H1 (cell line): ENCODE measurements around the gene MAPT. TPM values are rescaled to one million over a fixed set of nuclear protein-coding genes. Genes with fewer than 3 reads are reported as not detected.

Experiments used
- CTCF ChIA-PET: fragments of 300-600 bp; sonication (Branson Sonifier 250); formaldehyde crosslinking; loops from one replicate; lab custom pipeline; 2021; ENCODE audit not compliant: partially characterized antibody; lab: Charles Lee
- POLR2A ChIA-PET: fragments of 300-600 bp; sonication (Branson Sonifier 250); formaldehyde crosslinking; loops from one replicate; lab custom pipeline; 2021; ENCODE audit warnings: inconsistent platforms; ENCODE audit not compliant: partially characterized antibody; lab: Charles Lee
- DNase-seq, 2 experiments: peaks; one replicate each; pipeline versions ENCODE4 v3.0.0 to v3.0.0-alpha.2; 2010 to 2022; ENCODE audit warnings: low spot score in 2 of 2, low read depth in 1 of 2, mixed read lengths in 1 of 2
- FAIRE-seq: peaks from 2 replicates; lab custom pipeline; 2011; peaks lifted over from hg19 to GRCh38; lab: Jason Lieb, UNC
- H2AFZ ChIP-seq: 2 replicates; pipeline ENCODE4 v1.8.1; 2012; ENCODE audit warnings: low read length, inconsistent platforms
- H2AK5ac ChIP-seq: 2 replicates; pipeline ENCODE4 v1.6.1; 2013; ENCODE audit warnings: low read depth, low read length
- H2BK120ac ChIP-seq: replicated peaks from 2 replicates; pipeline ENCODE3; 2013; ENCODE audit warnings: low read depth, low read length, inconsistent platforms
- H2BK12ac ChIP-seq: 2 replicates; pipeline ENCODE4 v1.6.1; 2013; ENCODE audit warnings: low read depth, low read length
- H2BK15ac ChIP-seq: 2 replicates; pipeline ENCODE4 v1.6.1; 2013; ENCODE audit warnings: low read length
- H2BK20ac ChIP-seq: 2 replicates; pipeline ENCODE4 v1.6.1; 2013; ENCODE audit warnings: low read length
- H2BK5ac ChIP-seq: 2 replicates; pipeline ENCODE4 v1.6.1; 2013; ENCODE audit warnings: low read depth, low read length
- H3K14ac ChIP-seq: 2 replicates; pipeline ENCODE4 v1.6.1; 2013; ENCODE audit warnings: inconsistent platforms; ENCODE audit not compliant: insufficient read length
- H3K18ac ChIP-seq: 2 replicates; pipeline ENCODE4 v1.6.1; 2013; ENCODE audit warnings: low read length; ENCODE audit errors: extremely low read depth
- H3K23ac ChIP-seq: 2 replicates; pipeline ENCODE4 v1.6.1; 2013; ENCODE audit warnings: inconsistent platforms; ENCODE audit not compliant: insufficient read length
- H3K23me2 ChIP-seq: 2 replicates; pipeline ENCODE4 v1.6.1; 2013; ENCODE audit warnings: low read depth, low read length
- H3K27ac ChIP-seq: 2 replicates; pipeline ENCODE4 v1.6.1; 2011; ENCODE audit warnings: low read depth, low read length, inconsistent platforms
- H3K27me3 ChIP-seq, 4 experiments: replicated peaks in 1 of 4; 1 replicate in 1 of 4; 2 replicates in 3 of 4; pipeline versions ENCODE4 v1.6.1 to v1.8.1; 2011 to 2013; ENCODE audit warnings: low read length in 3 of 4, mild to moderate bottlenecking in 3 of 4, inconsistent platforms in 2 of 4, mixed read lengths in 2 of 4, moderate library complexity in 1 of 4; ENCODE audit not compliant: control insufficient read depth in 3 of 4, insufficient read depth in 3 of 4; ENCODE audit errors: extremely low read depth in 1 of 4
- H3K36me3 ChIP-seq, 4 experiments: 2 replicates each; pipeline versions ENCODE4 v1.6.1 to v1.8.1; 2011 to 2013; ENCODE audit warnings: mild to moderate bottlenecking in 4 of 4, low read length in 3 of 4, moderate library complexity in 2 of 4, control low read depth in 1 of 4, inconsistent platforms in 1 of 4; ENCODE audit not compliant: insufficient read depth in 4 of 4, control insufficient read depth in 2 of 4
- H3K4ac ChIP-seq: replicated peaks from 2 replicates; pipeline ENCODE3; 2013; ENCODE audit warnings: low read length, low read depth, mixed read lengths, inconsistent platforms; ENCODE audit not compliant: insufficient read length
- H3K4me1 ChIP-seq, 4 experiments: replicated peaks in 1 of 4; 1 replicate in 1 of 4; 2 replicates in 3 of 4; pipeline versions ENCODE4 v1.6.1 to v1.8.1; 2011 to 2013; ENCODE audit warnings: low read length in 3 of 4, inconsistent platforms in 2 of 4, mixed read lengths in 1 of 4; ENCODE audit not compliant: insufficient read depth in 4 of 4, control insufficient read depth in 3 of 4
- H3K4me2 ChIP-seq, 2 experiments: 2 replicates each; pipeline versions ENCODE4 v1.6.1 to v1.8.1; 2011 to 2013; ENCODE audit warnings: low read depth in 2 of 2, low read length in 2 of 2, control low read depth in 1 of 2, inconsistent platforms in 1 of 2, mild to moderate bottlenecking in 1 of 2; ENCODE audit not compliant: insufficient read depth in 1 of 2
- H3K4me3 ChIP-seq, 4 experiments: fragments of 200-600, 300-600 bp in 1 of 4; sonication (generic), shearing (Covaris generic), sonication (Bioruptor Twin) in 1 of 4; 2 replicates each; pipeline versions ENCODE4 v1.5.1 to v1.8.1; 2011 to 2016; ENCODE audit warnings: low read length in 4 of 4, low read depth in 3 of 4, control low read depth in 2 of 4, inconsistent platforms in 2 of 4, mild to moderate bottlenecking in 2 of 4, mixed read lengths in 1 of 4, moderate library complexity in 1 of 4; ENCODE audit not compliant: insufficient read depth in 2 of 4; ENCODE audit errors: extremely low read depth in 1 of 4
- H3K56ac ChIP-seq: replicated peaks from 2 replicates; pipeline ENCODE3; 2013; ENCODE audit warnings: low read depth, mild to moderate bottlenecking, mixed read lengths, low read length, inconsistent platforms; ENCODE audit not compliant: insufficient read length
- H3K79me1 ChIP-seq: 2 replicates; pipeline ENCODE4 v1.6.1; 2013; ENCODE audit warnings: low read depth, low read length, control low read depth
- H3K79me2 ChIP-seq, 2 experiments: 2 replicates each; pipeline versions ENCODE4 v1.6.1 to v1.8.1; 2012 to 2013; ENCODE audit warnings: low read length in 2 of 2, mild to moderate bottlenecking in 2 of 2, inconsistent platforms in 1 of 2; ENCODE audit not compliant: insufficient read depth in 2 of 2, control insufficient read depth in 1 of 2
- H3K9ac ChIP-seq, 4 experiments: replicated peaks in 1 of 4; 1 replicate in 1 of 4; 2 replicates in 3 of 4; pipeline versions ENCODE4 v1.6.1 to v1.8.1; 2011 to 2013; ENCODE audit warnings: low read depth in 3 of 4, low read length in 3 of 4, control low read depth in 2 of 4, mild to moderate bottlenecking in 2 of 4, moderate library complexity in 2 of 4, inconsistent platforms in 1 of 4; ENCODE audit errors: extremely low read depth in 1 of 4
- H3K9me3 ChIP-seq, 2 experiments: 2 replicates each; pipeline versions ENCODE4 v1.6.1 to v1.8.1; 2012 to 2013; ENCODE audit warnings: mild to moderate bottlenecking in 2 of 2, moderate library complexity in 2 of 2, control low read depth in 1 of 2, inconsistent platforms in 1 of 2, low read depth in 1 of 2, low read length in 1 of 2, mixed read lengths in 1 of 2; ENCODE audit not compliant: insufficient read depth in 2 of 2
- H4K20me1 ChIP-seq, 2 experiments: replicated peaks in 1 of 2; 2 replicates each; pipeline versions ENCODE3 to v1.8.1; 2011 to 2013; ENCODE audit warnings: inconsistent platforms in 2 of 2, low read length in 2 of 2, mild to moderate bottlenecking in 1 of 2; ENCODE audit not compliant: insufficient read depth in 2 of 2, control insufficient read depth in 1 of 2
- H4K5ac ChIP-seq: 2 replicates; pipeline ENCODE4 v1.6.1; 2013; ENCODE audit warnings: low read length, low read depth, mixed read lengths, inconsistent platforms; ENCODE audit not compliant: insufficient read length
- H4K8ac ChIP-seq: 2 replicates; pipeline ENCODE4 v1.8.0; 2013; ENCODE audit warnings: mild to moderate bottlenecking, moderate library complexity, low read length, inconsistent platforms; ENCODE audit not compliant: insufficient read depth; ENCODE audit errors: extremely low read depth
- H4K91ac ChIP-seq: replicated peaks from 2 replicates; pipeline ENCODE3; 2013; ENCODE audit warnings: low read length, mixed read lengths, inconsistent platforms; ENCODE audit not compliant: insufficient read length
- EZH2 ChIP-seq: fragments of 200-600 bp; sonication (generic); IDR thresholded peaks from 2 replicates; pipeline ENCODE4 v1.7.1; 2012; ENCODE audit warnings: low read depth, mild to moderate bottlenecking, moderate library complexity, low read length, inconsistent platforms; ENCODE audit not compliant: severe bottlenecking
- KDM4A ChIP-seq: IDR thresholded peaks from one replicate; pipeline ENCODE4 v1.7.1; 2012; ENCODE audit warnings: low read depth, mild to moderate bottlenecking, moderate library complexity, low read length, inconsistent platforms; ENCODE audit not compliant: severe bottlenecking
- SAP30 ChIP-seq: fragments of 300-600 bp; sonication (generic); IDR thresholded peaks from 2 replicates; pipeline ENCODE4 v1.7.1; 2012; ENCODE audit warnings: low read length, moderate library complexity, mild to moderate bottlenecking, inconsistent platforms; ENCODE audit not compliant: insufficient read depth, insufficient replicate concordance
- SP1 ChIP-seq: IDR thresholded peaks from 2 replicates; pipeline ENCODE4 v1.6.1; 2011; ENCODE audit warnings: low read depth, low read length
- WGBS, 2 experiments: shearing (Covaris generic) in 1 of 2; methylation state at CpG; one replicate each; pipeline versions ENCODE4 v1.1.6 to v1.1.7; 2013 to 2015; ENCODE audit warnings: low lambda C conversion rate in 2 of 2, mixed read lengths in 2 of 2, inconsistent platforms in 1 of 2, low coverage in 1 of 2, missing lambda C conversion rate in 1 of 2; ENCODE audit not compliant: insufficient replicate concordance in 2 of 2, insufficient coverage in 1 of 2, insufficient read length in 1 of 2; ENCODE audit errors: extremely low coverage in 1 of 2, missing lambda C conversion rate in 1 of 2; 5-methylcytosine and 5-hydroxymethylcytosine counted together
- polyA plus RNA-seq, 7 experiments: library from polyadenylated mRNA; depleted of rRNA in 3 of 7; stranded (reverse) in 5 of 7; unstranded in 2 of 7; fragments of >200 nt in 5 of 7; fragments of 200-250 nt in 2 of 7; gene quantifications; 1 replicate in 5 of 7; 2 replicates in 1 of 7; 4 replicates in 1 of 7; pipeline versions ENCODE4 v1.2.1 to v1.2.3, GENCODE V29; 2011 to 2013; ENCODE audit warnings: missing spikeins in 2 of 7, mixed read lengths in 2 of 7
- total RNA-seq: library from RNA; stranded (reverse); fragmentation: NEBNext Ultra II Directional; extraction: Animal tissue kit (Norgen Biotek cat#: 25700); gene quantifications from 2 replicates; pipeline ENCODE4 v1.2.1, GENCODE V29; 2021

MAPT gene
- total and polyA plus RNA-seq, 2 of the 8 experiments (the other 6 are each of a cell fraction or from before 2014, with no cell fraction given) = 0.54 to 1.7 TPM

DNA sequence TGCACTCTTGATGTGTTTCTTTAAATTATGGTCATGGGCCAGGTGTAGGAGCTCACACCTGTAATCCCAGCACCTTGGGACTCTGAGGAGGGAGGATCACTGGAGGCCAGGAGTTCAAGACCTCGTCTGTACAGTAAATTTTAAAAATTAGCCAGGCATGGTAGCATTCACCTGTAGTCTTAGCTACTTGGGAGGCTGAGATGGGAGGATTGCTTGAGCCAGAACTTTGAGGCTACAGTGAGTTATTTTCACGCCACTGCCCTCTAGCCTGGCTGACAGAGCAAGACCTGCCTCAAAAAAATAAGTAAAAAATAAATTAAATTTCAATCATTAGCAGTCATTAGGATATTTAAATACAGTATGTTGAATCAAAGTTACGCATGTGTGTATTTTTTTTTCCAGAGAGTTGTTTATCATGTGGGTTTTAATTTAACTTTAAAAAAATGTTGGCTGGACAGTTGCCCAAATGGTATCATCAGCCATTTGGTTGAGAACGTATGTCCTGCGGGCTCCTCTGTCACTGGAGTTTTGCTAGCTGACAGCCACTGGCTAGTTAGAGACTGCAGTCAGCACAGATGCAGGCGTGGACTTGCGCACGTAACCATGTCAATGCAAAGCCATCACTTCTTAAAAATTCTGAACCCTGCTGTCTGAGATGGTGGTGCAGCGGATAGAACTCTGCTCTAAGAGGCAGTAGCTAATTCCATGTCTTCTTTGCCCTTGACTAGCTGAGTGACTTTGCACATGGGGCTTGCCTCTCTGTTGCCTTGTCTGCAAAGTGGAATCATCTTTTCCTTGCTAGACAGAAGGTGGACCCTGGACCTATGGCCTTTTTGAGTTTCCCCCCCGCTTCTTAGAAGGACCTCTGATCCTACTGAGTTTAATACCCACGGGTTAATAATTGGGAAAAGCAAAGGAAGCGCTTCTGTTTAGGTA is 40.0 kb downstream of the MAPT start:
- no peaks in the 10 kb centered on the region for H3K23me2 ChIP-seq
- H4K5ac ChIP-seq = no peak overlapping the region
- no peak overlapping the region for H3K14ac ChIP-seq
- no peak overlapping the region for H3K4me2 ChIP-seq
- H3K79me1 ChIP-seq = no peaks in the 10 kb centered on the region
- H3K9me3 ChIP-seq = no peaks in the 10 kb centered on the region
- POLR2A ChIA-PET = no interaction called here
- no peak overlapping the region for H4K91ac ChIP-seq
- H3K4me3 ChIP-seq = no peak overlapping the region
- no peak overlapping the region for H2BK12ac ChIP-seq
- no peaks in the 10 kb centered on the region; a peak in 1 of 7 replicates for H3K27me3 ChIP-seq
- DNase-seq (no peak), FAIRE-seq (no peak)
- H2BK20ac ChIP-seq = no peak overlapping the region
- WGBS, 2 experiments = 87% methylated on average over 12 of the region's 12 CpGs; no CpG with 5 or more reads in 1 of the 2 experiments
- no peak overlapping the region for H3K4ac ChIP-seq
- H2AK5ac ChIP-seq = no peak overlapping the region
- no peak overlapping the region for H3K9ac ChIP-seq
- H4K8ac ChIP-seq = no peak overlapping the region
- H3K36me3 ChIP-seq = no peaks in the 10 kb centered on the region
- H3K23ac ChIP-seq = no peak overlapping the region
- no peak overlapping the region for H2BK15ac ChIP-seq
- no peak for TF ChIP-seq EZH2
- no peak for TF ChIP-seq KDM4A
- no peak for TF ChIP-seq SAP30
- no peak for TF ChIP-seq SP1
- CTCF ChIA-PET = interaction anchor here (0.8 to 2.0 kb wide), 4 partner anchors 21 to 68 kb away, joined by 3 to 10 read pairs (median 3); no protein-coding TSS in a partner anchor
- no peak overlapping the region for H3K56ac ChIP-seq
- no peak overlapping the region for H3K27ac ChIP-seq
- H2BK5ac ChIP-seq = no peak overlapping the region
- H4K20me1 ChIP-seq = no peaks in the 10 kb centered on the region
- no peaks in the 10 kb centered on the region for H3K79me2 ChIP-seq
- H3K4me1 ChIP-seq = no peaks in the 10 kb centered on the region
- H3K18ac ChIP-seq = no peak overlapping the region
- H2BK120ac ChIP-seq = no peak overlapping the region
- H2AFZ ChIP-seq = no peak overlapping the region
